ENCODE data around the gene KMT2A.

- TF ChIP-seq, protein P1, sequence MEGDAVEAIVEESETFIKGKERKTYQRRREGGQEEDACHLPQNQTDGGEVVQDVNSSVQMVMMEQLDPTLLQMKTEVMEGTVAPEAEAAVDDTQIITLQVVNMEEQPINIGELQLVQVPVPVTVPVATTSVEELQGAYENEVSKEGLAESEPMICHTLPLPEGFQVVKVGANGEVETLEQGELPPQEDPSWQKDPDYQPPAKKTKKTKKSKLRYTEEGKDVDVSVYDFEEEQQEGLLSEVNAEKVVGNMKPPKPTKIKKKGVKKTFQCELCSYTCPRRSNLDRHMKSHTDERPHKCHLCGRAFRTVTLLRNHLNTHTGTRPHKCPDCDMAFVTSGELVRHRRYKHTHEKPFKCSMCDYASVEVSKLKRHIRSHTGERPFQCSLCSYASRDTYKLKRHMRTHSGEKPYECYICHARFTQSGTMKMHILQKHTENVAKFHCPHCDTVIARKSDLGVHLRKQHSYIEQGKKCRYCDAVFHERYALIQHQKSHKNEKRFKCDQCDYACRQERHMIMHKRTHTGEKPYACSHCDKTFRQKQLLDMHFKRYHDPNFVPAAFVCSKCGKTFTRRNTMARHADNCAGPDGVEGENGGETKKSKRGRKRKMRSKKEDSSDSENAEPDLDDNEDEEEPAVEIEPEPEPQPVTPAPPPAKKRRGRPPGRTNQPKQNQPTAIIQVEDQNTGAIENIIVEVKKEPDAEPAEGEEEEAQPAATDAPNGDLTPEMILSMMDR (IDR thresholded peaks at IDR 0.05) = no peak
- no peak for TF ChIP-seq POLR2A (IDR thresholded peaks at IDR 0.05)
Measured at GRCh38 chr11:118570787-118571186, 134.5 kb downstream of the KMT2A start.
